ACHN (cell line): ENCODE measurements around the gene NDUFA9.

Source experiments
- DNase-seq: peaks from one replicate; pipeline ENCODE4 v3.0.0-alpha.2; 2015
- in situ Hi-C: cut with HindIII; loops from 2 replicates; pipeline ENCODE4 v1.10.0; 2017; ENCODE audit warnings: low sequenced_read_pairs, low pct_ligation_motif_present, low pct_unique_long_range_greater_than_20kb

NDUFA9 gene

DNA sequence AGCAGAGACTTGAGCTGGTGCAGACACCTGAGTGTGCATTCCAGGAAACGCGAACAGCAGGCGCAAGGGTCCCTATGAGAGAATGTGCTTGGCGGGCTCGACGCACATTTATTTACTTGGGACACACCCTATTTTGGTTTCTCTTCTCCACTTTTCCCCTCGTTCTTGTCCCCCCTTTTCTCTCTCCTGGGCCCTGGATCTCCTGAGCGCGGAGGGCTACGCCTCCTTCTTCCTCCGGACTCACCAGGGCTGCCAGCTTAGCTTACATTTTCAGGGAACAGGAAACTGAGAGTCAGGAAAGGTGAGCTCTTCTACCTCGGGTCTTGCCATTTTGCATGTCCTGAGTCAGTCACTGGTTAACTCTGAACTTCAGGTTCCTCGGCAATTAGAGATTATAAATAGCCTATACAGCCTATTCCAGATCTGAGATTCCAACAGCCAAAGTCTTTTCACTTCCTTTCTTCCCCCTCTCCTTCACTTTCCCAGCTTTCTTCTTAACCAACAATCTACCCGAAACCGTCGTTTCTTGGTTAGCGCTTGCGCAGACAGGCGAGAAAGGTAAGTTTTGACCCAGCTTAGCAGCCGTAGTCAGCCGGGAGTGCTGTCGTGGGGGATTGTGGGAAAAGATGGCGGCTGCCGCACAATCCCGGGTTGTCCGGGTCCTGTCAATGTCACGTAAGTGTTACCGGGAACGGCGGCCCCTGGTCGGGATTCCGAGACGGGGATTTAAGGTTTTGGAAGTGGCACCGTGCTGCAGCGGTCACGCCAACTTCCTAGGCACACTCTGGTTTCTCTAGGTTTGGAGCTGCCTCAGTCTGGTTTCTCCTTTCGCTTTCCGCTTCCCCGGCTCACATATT is at the start of gene NDUFA9, which contains the start of gene AKAP3:
TSS of gene NDUFA9 (plus strand) at position 614 of the 857 bp plus-strand sequence. CDS start at position 627, 13 bp downstream.
TSS of gene AKAP3 (minus strand) at position 551 of the 857 bp plus-strand sequence. CDS start 10,855 bp downstream, outside the sequence.
- in situ Hi-C loops = no loop called here
- DNase-seq = peak; percentile 91

DNA sequence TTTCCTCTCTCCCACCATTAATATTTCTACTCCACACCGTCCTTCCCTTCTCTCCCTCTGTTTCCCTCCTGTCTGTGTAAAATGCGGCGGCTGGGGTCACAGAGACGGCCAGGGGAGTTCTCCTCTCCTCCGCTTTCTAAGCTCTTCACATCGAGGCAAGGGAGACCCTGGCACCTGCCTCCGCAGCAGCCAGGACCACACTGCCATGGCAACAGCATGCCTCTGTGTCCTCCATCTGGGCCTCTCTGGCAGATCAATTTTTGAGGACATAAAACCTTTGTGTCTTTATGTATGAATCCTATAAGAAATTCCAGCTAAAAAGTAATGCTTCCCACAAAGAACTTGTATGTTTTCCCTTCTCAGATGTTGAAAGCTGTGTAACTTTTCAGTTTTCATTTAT is 45.5 kb upstream of the NDUFA9 start:
- no peak for DNase-seq
- in situ Hi-C loops = no loop called here

DNA sequence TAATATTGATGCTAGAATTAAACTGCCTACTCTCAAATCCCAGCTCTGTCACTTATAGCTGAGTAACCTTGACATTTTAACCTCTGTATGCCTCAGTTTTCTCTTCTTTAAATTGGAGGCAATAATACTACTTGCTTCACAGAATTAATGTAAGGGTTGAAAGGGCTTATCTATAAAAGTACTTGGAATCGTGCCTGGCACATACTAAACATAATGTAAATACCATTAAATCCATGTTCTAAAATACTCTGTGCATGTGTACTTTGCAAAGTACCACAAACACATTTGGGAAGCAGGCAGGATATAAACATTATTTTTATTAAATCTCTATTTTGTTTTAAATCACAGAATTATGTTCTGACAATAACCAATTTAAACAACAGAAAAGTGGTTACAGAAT is 45.0 kb upstream of the NDUFA9 start:
- in situ Hi-C loops = no loop called here
- no peak for DNase-seq

DNA sequence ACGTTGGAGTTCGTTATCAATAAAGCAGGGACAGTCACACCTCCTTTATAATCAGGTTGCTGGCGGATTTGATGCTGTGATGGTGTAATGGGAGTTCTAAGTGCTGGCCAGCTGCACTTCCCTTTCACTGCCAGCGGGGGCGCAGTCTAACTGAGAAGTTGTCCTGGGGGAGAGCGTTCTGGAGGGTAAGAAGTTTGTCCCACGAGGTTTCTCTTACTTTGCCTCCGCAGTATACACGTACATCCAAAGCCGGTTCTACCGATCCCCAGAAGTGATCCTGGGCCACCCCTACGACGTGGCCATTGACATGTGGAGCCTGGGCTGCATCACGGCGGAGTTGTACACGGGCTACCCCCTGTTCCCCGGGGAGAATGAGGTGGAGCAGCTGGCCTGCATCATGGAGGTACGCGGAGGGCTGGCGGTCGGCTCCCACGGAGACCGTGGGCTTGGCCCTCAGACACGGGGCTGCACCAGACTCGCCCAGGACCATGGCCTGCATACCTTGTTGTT is 44.2 kb upstream of the NDUFA9 start:
- peak; percentile 94 for DNase-seq
- in situ Hi-C loops = no loop called here

DNA sequence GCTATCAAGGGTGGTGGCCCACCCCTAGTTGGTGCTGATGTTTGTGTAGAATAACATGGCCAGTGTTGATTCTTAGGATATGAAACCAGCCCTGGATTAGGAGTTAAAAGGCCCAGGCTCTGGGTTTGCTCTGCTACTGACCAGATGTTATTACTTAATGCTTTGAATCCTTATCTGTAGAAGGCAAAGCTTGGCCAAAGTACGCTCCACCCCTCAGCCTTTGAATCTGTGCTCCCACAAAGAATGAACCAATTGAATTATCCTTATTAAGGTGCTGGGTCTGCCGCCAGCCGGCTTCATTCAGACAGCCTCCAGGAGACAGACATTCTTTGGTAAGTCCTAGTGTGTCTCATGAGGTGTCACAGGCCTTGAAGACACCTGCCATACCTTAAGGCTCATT is 41.9 kb upstream of the NDUFA9 start:
- in situ Hi-C loops = no loop called here

DNA sequence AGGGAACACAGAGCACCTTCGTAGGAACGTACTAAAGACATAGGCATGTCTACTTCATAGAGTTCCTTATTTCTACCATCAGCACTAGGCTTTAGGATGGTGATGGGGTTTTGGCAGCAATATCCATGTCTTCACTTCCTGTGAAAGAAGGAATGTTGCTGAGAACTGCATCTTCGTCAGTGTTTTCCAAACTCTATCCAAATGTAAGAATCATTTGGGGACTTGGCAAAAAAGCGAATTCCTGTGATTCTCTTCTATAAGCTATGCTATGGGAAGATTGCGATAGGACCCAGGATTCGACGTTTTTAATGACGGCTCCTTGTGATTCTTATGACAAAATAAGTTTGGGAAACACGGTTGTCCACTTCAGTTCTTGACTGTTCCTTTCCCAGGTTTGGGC is 39.8 kb upstream of the NDUFA9 start:
- in situ Hi-C loops = no loop called here
- no peak for DNase-seq

More for the DNA sequence above, 41.9 kb upstream of the NDUFA9 start:
- no peak for DNase-seq

DNA sequence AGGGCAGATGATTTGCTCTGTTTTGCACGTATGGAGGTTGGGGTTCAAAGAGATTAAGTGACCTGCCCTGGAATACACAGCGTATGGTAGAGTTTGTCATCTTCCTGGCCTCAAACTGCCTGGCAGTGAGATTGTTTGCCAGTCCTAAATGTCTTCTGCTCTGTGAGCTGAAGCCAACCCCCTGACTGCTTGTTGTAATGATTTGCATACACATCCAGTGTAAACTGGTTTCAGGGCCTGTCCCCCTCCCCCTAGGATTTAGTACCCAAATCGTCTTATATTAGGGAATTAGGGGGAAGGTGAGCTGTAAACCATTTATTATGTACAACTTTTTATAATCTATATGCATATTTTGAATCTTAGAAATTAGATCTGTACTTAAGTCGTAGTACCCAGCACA is 38.4 kb upstream of the NDUFA9 start:
- in situ Hi-C loops = no loop called here

DNA sequence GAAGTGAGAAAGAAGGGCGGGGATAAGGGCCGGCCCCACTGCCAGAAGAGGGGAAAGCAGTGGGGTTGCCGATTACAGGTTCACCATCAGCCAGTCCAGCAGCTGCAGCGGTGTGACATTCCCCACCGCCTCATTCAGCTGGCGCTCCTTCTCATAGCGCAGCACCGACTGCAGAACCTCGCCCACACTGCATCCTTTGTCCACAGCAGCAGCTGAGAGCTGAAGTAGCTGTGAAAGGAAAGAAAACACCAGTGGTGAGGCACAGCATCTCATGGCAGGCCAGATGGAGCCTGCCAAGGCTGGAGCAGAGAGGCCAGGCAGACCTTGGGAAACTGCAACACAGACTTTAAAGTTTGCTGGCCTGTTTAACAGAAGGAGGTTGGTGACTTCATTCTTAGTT is 33.2 kb upstream of the NDUFA9 start:
- in situ Hi-C loops = no loop called here
- no peak for DNase-seq

More for the DNA sequence above, 38.4 kb upstream of the NDUFA9 start:
- DNase-seq = no peak

DNA sequence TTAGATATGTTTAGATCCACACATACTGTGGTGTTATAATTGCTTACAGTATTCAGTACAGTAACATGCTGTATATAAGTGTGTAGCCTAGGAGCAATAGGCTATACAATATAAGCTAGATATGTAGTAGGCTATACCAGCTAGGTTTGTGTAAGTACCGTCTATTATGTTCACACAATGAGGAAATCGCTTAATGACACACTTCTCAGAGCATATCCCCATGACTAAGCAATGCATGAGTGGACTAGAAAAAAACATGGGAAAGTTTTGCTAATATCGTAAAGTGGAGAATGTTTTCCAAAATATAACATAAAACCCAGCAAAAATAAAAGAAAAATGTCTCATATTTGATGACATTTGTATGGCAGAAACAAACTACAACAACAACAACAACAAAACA is 27.4 kb upstream of the NDUFA9 start:
- in situ Hi-C loops = no loop called here
- no peak for DNase-seq

DNA sequence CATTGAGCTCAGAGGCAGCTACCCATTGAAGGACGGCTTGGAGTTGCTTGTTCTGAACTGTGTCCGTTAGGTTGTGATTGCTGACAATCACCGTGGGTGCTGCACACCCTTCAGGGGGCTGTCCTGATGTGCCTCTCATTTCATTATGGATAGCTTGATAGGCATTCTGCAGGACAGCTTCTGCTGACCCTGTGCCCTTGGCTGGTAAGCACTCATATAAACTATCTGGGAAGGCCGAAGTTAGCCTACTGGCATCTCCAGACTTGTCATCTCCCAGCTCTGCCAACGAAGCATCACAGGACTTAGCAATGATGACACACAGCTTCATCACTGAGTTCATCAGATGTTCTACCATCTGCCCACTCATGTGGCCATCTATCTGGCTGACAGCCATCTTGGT is 22.4 kb upstream of the NDUFA9 start:
- in situ Hi-C loops = no loop called here

DNA sequence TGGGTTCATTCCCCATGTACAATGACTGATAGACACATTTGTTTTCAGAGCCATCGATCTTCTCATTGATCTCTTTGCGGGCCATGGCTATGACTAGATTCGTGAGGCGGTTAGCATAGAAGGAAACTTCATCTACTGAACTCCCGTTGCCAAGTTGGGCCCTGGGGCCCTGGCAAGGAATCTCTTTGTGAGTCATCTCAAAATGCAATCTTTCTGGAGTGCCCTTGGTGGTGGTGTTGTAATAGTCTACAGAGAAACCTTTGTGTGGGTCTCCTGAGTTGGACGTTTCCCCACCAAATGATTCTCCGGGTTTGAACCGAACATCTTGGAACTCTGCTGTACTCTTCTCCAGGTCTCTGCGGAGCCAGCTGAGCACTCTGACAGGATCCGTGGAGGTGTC is 20.5 kb upstream of the NDUFA9 start:
- DNase-seq = no peak
- in situ Hi-C loops = no loop called here

More for the DNA sequence above, 22.4 kb upstream of the NDUFA9 start:
- no peak for DNase-seq

DNA sequence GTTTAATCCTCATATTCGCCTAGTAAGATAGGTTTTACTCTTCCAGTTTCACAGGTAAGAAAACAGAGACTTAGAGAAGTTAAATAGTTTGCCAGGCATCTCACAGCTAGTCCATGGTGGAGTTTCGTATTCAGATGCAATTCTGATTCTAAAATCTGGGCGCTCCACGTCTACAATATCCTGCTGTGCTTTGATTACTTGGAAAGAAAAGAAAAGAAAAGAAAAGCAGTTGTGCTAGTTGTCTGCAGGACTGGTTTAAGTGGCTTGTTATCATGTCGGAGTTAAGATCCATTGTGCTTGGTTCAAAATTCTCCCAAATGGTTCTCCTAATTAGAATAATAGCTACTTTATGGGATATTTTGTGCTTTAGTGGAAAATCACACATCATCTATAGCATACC is 18.7 kb upstream of the NDUFA9 start:
- no peak for DNase-seq
- in situ Hi-C loops = no loop called here

DNA sequence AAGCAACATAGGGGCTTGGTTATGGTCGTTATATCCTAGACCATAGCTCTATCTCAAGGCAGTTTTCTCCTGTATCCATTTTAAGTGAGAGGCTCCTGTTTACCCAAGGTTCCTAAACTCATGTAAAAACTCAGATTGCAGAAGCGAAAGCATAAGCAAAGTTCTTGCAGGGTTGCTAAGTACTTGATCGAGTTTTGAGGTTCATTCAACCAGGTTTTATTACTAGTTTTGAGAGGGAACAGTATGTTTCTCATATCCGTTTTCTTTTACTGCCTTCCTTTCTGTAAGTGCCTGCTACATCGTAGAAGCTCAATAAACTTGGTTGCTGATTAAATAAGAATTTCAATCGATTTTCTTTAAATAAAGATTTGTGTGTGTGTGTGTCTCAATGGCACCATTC is 5.2 kb upstream of the NDUFA9 start:
- DNase-seq = no peak
- in situ Hi-C loops = no loop called here

DNA sequence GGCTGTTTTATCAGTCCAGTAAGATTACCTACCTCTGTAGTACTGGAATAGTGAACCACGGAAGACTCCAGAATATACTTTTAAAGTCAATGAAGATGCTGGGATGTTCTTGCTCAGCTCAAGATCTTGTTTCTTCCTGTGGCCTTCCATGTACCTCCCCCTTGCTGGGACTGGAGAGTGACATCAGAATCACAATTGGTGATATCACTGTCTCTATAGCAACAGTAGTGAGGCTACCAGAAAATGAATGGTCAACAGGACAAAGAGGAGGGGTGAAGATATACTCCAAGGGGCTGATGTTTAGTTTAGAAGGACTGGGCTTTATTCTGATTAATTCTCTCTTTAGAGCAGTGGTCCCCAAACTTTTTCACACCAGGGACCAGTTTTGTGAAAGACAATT is 3.9 kb upstream of the NDUFA9 start:
- in situ Hi-C loops = no loop called here
- DNase-seq = no peak

DNA sequence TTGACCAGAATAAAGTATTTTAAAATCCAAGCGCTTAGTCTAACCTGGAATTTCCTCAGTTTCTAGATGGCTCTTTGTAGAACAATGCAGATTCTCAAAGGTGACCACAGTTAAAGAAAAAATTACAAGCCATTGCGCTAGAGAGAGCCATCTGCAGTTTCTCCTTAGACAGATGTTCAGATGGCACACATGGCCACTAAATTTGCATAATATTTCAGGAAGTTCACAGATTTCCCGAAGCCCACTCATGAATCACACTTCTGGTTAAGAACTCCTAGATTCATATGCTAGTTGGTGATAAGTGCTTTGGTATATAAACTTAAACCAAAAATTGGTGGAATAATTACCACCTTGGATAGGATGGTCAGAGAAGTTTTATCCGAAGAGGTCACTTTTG is 812 bp upstream of the NDUFA9 start:
- peak; percentile 13 for DNase-seq
- in situ Hi-C loops = no loop called here

DNA sequence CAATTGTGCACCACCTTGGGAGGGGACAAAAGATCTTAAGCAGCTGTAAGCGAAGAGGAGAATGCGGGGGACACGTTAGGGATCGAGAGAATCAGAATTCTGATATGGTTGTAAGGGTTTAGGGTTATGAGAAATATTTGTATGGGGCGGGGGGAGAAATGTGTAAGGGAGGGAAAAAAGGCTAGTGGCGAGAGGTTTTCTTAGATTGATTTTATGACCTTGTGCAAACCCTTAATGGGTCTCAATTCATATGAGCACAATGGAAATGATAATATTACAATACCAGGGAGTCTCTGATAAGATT is 396 bp downstream of the NDUFA9 start:
- in situ Hi-C loops = no loop called here
- DNase-seq = no peak

DNA sequence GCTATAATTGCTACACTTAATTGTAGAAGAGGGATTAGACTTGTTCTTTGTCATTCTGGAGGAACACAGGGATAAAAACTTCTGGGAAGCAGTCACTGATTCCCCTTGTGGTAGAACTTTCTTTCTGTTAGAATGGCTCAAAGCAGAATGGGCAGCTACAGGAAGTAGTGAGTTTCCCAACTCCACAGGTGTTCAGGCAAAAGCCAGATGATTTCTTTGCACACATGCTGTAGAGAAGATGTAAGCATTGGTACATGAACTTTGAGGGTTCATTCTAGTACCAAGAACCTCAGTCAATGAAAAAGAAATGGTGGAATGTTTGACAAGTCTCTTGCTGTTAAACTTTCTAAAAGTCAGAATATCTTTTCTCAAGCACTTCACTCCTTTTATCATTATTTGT is 4.3 kb downstream of the NDUFA9 start:
- peak; percentile 12 for DNase-seq
- in situ Hi-C loops = no loop called here

DNA sequence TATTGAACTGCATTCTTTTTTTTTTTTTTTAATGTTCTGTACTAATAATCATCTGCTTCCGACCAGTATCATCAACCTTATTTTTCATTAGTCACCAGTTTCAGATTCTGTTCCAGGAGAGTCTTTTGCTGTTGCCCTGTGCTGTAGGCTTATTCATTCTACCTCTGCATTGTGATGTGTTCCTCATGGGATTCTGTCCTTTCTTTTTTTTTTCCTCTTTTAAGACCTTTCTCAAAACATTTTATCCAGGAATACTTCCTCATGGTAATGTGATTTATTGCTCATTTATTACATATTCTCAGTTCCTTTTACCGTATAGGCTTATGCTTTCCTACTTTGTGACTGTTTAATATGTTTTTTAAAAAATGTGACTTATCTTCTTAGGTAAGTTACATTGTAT is 4.8 kb downstream of the NDUFA9 start:
- in situ Hi-C loops = no loop called here
- DNase-seq = no peak

DNA sequence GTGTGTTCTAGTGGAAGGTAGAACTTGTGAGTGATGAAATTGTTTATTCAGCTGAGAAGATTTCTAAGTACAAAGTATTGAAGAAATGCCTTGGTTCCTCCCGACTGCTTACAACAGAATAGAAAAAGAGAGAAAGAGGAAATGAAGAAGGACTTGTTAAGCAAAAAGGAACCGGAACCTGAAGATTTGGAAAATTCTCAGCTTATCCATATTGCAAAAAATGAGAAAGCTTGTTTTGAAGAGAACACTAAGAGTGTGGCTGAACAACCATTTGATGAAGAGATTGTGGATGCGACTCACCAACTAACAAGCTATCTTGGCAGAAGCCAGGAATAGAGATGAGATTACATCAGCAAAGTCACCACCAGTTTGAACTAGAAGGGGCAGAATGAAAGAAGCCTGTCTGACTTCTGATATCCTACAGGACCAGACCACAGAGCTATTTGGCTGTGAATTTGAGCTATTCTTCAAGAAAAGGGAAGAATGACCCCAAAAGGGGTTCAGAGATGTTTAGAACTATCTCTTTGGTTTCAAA is 15.1 kb downstream of the NDUFA9 start:
- peak; percentile 85 for DNase-seq
- in situ Hi-C loops = no loop called here

DNA sequence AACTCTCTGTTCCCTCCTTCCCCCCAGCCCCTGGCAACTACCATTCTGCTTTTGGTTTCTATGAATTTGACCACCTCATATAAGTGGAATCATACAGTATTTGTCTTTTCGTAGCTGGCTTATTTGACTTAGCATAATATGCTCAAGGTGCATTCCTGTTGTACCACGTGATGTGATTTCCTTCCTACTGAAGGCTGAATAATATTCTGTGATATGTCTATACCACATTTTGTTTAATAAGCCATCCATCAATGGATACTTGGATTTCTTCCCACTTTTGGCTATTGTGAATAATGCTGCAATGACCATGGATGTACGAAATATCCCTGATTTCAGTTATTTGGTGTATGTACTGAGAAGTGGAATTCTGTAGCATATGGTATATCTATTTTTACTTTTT is 16.3 kb downstream of the NDUFA9 start:
- DNase-seq = no peak
- in situ Hi-C loops = no loop called here
